ENCODE data around the gene MPRIP. TPM values are rescaled to one million over a fixed set of nuclear protein-coding genes. Genes with fewer than 3 reads are reported as not detected.

Gene MPRIP
- total RNA-seq, 1 experiment from 2014 or later = 140 TPM

DNA sequence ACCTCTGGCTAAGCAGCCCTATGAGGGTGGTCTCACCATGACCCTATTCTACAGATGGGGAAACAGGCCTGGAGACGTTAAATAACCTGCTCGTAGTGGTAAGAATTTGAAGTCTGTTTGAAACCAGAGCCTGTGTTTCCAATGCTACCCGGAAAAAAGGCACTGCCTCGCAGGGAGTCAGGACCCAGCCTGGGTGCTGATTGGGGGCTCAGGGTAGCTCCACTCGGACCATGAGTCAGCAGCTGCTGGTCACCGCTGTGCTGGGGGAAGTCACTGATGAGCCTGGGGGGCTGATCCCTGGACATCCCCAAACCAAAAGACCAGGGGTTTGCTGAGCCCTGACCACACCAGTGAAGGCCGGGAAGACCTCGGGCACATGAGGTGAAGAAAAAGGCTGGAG is 173.3 kb downstream of the MPRIP start:
- ChIA-PET CTCF (no interaction called here), POLR2A (no interaction called here)
- H3K27ac Mint-ChIP-seq = no peak overlapping the region
- H3K27me3 Mint-ChIP-seq (ENCODE audit: low read depth) = no peaks in the 10 kb centered on the region
- no peak for DNase-seq (ENCODE audit: low spot score)
- H3K9me3 Mint-ChIP-seq = no peaks in the 10 kb centered on the region
- H3K36me3 Mint-ChIP-seq = peaks cover 41% of the 10 kb centered on the region
- no peaks in the 10 kb centered on the region for H3K4me1 Mint-ChIP-seq
- H3K4me3 Mint-ChIP-seq = no peak overlapping the region
- TF ChIP-seq, protein P1, sequence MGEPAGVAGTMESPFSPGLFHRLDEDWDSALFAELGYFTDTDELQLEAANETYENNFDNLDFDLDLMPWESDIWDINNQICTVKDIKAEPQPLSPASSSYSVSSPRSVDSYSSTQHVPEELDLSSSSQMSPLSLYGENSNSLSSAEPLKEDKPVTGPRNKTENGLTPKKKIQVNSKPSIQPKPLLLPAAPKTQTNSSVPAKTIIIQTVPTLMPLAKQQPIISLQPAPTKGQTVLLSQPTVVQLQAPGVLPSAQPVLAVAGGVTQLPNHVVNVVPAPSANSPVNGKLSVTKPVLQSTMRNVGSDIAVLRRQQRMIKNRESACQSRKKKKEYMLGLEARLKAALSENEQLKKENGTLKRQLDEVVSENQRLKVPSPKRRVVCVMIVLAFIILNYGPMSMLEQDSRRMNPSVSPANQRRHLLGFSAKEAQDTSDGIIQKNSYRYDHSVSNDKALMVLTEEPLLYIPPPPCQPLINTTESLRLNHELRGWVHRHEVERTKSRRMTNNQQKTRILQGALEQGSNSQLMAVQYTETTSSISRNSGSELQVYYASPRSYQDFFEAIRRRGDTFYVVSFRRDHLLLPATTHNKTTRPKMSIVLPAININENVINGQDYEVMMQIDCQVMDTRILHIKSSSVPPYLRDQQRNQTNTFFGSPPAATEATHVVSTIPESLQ (CRISPR knock-in tag; IDR thresholded peaks at IDR 0.05) = no peak
- TF ChIP-seq FOXK1 (CRISPR knock-in tag; IDR thresholded peaks at IDR 0.05) (no peak), JAZF1 (CRISPR knock-in tag; IDR thresholded peaks at IDR 0.05) (no peak), NFYB (CRISPR knock-in tag; conservative IDR thresholded peaks at IDR 0.05; ENCODE audit: low read depth) (no peak), NR2C2 (CRISPR knock-in tag; IDR thresholded peaks at IDR 0.05) (no peak)
- TF ChIP-seq, protein P2, sequence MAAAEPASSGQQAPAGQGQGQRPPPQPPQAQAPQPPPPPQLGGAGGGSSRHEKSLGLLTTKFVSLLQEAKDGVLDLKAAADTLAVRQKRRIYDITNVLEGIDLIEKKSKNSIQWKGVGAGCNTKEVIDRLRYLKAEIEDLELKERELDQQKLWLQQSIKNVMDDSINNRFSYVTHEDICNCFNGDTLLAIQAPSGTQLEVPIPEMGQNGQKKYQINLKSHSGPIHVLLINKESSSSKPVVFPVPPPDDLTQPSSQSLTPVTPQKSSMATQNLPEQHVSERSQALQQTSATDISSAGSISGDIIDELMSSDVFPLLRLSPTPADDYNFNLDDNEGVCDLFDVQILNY (CRISPR knock-in tag; IDR thresholded peaks at IDR 0.05) = no peak
- no peak for ATAC-seq

DNA sequence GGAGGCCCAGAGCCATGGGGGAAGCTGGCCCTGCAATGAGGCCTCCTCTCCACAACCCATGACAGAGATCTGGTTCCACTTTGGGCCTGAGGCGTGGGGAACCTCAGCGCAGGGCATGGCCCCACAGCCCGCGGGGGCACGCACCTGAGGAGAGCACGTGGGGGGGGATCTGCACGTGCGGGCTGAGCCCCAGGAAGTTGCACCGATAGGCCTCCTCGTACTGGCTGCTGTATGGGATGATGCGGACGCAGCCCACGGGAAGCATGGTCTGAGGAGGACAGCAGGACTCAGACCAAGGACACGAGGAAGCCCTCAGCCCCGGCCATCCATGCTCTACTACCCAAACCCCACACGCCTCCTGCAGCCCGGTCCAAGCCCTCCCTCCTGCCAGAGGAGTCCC is 174.0 kb downstream of the MPRIP start:
- Mint-ChIP-seq H3K4me3 (no peak overlapping the region), H3K36me3 (peaks cover 47% of the 10 kb centered on the region), H3K9me3 (no peaks in the 10 kb centered on the region), H3K27me3 (ENCODE audit: low read depth) (no peaks in the 10 kb centered on the region), H3K27ac (no peak overlapping the region), H3K4me1 (no peaks in the 10 kb centered on the region)
- no peak for ATAC-seq
- CTCF ChIA-PET = no interaction called here
- POLR2A ChIA-PET = no interaction called here
- no peak for DNase-seq (ENCODE audit: low spot score)
- TF ChIP-seq NR2C2 (CRISPR knock-in tag; IDR thresholded peaks at IDR 0.05) = no peak
- TF ChIP-seq, protein P3, sequence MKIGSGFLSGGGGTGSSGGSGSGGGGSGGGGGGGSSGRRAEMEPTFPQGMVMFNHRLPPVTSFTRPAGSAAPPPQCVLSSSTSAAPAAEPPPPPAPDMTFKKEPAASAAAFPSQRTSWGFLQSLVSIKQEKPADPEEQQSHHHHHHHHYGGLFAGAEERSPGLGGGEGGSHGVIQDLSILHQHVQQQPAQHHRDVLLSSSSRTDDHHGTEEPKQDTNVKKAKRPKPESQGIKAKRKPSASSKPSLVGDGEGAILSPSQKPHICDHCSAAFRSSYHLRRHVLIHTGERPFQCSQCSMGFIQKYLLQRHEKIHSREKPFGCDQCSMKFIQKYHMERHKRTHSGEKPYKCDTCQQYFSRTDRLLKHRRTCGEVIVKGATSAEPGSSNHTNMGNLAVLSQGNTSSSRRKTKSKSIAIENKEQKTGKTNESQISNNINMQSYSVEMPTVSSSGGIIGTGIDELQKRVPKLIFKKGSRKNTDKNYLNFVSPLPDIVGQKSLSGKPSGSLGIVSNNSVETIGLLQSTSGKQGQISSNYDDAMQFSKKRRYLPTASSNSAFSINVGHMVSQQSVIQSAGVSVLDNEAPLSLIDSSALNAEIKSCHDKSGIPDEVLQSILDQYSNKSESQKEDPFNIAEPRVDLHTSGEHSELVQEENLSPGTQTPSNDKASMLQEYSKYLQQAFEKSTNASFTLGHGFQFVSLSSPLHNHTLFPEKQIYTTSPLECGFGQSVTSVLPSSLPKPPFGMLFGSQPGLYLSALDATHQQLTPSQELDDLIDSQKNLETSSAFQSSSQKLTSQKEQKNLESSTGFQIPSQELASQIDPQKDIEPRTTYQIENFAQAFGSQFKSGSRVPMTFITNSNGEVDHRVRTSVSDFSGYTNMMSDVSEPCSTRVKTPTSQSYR (CRISPR knock-in tag; IDR thresholded peaks at IDR 0.05) = no peak
- TF ChIP-seq, protein P4, sequence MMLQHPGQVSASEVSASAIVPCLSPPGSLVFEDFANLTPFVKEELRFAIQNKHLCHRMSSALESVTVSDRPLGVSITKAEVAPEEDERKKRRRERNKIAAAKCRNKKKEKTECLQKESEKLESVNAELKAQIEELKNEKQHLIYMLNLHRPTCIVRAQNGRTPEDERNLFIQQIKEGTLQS (CRISPR knock-in tag; conservative IDR thresholded peaks at IDR 0.05) = no peak
- no peak for TF ChIP-seq HMGA2 (CRISPR knock-in tag; IDR thresholded peaks at IDR 0.05)
- TF ChIP-seq NR3C1 (CRISPR knock-in tag; conservative IDR thresholded peaks at IDR 0.05; ENCODE audit: low read depth) = no peak
- no peak for TF ChIP-seq ATF1 (CRISPR knock-in tag; IDR thresholded peaks at IDR 0.05)
- TF ChIP-seq ZBTB21 (CRISPR knock-in tag; IDR thresholded peaks at IDR 0.05; ENCODE audit: borderline replicate concordance) = no peak
- TF ChIP-seq, protein P5, sequence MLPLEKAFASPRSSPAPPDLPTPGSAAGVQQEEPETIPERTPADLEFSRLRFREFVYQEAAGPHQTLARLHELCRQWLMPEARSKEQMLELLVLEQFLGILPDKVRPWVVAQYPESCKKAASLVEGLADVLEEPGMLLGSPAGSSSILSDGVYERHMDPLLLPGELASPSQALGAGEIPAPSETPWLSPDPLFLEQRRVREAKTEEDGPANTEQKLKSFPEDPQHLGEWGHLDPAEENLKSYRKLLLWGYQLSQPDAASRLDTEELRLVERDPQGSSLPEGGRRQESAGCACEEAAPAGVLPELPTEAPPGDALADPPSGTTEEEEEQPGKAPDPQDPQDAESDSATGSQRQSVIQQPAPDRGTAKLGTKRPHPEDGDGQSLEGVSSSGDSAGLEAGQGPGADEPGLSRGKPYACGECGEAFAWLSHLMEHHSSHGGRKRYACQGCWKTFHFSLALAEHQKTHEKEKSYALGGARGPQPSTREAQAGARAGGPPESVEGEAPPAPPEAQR (CRISPR knock-in tag; IDR thresholded peaks at IDR 0.05) = no peak
- TF ChIP-seq TEAD1 (CRISPR knock-in tag; IDR thresholded peaks at IDR 0.05) = no peak
- no peak for TF ChIP-seq OVOL2 (CRISPR knock-in tag; IDR thresholded peaks at IDR 0.05; ENCODE audit: borderline replicate concordance)
- TF ChIP-seq SOX15 (CRISPR knock-in tag; IDR thresholded peaks at IDR 0.05) = no peak
- no peak for TF ChIP-seq ZNF121 (CRISPR knock-in tag; IDR thresholded peaks at IDR 0.05)
- TF ChIP-seq JUN (CRISPR knock-in tag; IDR thresholded peaks at IDR 0.05) = no peak
- no peak for TF ChIP-seq NFATC4 (CRISPR knock-in tag; IDR thresholded peaks at IDR 0.05)
- TF ChIP-seq, protein P6, sequence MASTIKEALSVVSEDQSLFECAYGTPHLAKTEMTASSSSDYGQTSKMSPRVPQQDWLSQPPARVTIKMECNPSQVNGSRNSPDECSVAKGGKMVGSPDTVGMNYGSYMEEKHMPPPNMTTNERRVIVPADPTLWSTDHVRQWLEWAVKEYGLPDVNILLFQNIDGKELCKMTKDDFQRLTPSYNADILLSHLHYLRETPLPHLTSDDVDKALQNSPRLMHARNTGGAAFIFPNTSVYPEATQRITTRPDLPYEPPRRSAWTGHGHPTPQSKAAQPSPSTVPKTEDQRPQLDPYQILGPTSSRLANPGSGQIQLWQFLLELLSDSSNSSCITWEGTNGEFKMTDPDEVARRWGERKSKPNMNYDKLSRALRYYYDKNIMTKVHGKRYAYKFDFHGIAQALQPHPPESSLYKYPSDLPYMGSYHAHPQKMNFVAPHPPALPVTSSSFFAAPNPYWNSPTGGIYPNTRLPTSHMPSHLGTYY (CRISPR knock-in tag; IDR thresholded peaks at IDR 0.05) = no peak
- TF ChIP-seq ZNF219 (CRISPR knock-in tag; IDR thresholded peaks at IDR 0.05; ENCODE audit: borderline replicate concordance) = no peak
- TF ChIP-seq TEAD4 (CRISPR knock-in tag; IDR thresholded peaks at IDR 0.05) = no peak
